Stimulated activated CD4-positive, alpha-beta T cell treated with anti-CD3 and anti-CD28 coated beads, Interleukin-12 subunit alpha, Interleukin-12 subunit beta, amount 100 ng/mL, for 48 hours (primary cell): ENCODE measurements around the gene SYT2.
"Not testable (repeated sequence)": the region's sequence is repeated elsewhere in the genome, so short reads cannot be mapped to it uniquely, and the experiment has no call there.

Source experiments
- DNase-seq, 3 donors: peaks; one replicate each; pipeline ENCODE4 v3.0.0-alpha.2; 2020; ENCODE audit warnings: low read depth in 2 of 3, low spot score in 1 of 3

Gene SYT2

GRCh38 chr1:202710070-202711045 lies at the start of gene SYT2:
SYT2 (minus strand) TSS chr1:202710454; CDS start chr1:202605772, 104,682 bp downstream.
- peak in 1 of 3 donors; percentile 12 for DNase-seq

- DNase-seq = no peak
These were observed 46.1 kb upstream of the SYT2 start for GRCh38 chr1:202756391-202756790.

- DNase-seq = no peak
These were observed 44.0 kb upstream of the SYT2 start for GRCh38 chr1:202754293-202754692.

GRCh38 chr1:202752774-202753173 lies 42.5 kb upstream of the SYT2 start:
- no peak for DNase-seq

GRCh38 chr1:202750761-202751160 lies 40.5 kb upstream of the SYT2 start:
- no peak for DNase-seq

- DNase-seq = no peak
These were observed 39.8 kb upstream of the SYT2 start for GRCh38 chr1:202750024-202750423.

GRCh38 chr1:202745323-202745888 lies 35.2 kb upstream of the SYT2 start:
- DNase-seq = no peak

- not testable (repeated sequence) for DNase-seq
These were observed 34.5 kb upstream of the SYT2 start for GRCh38 chr1:202744770-202745169.

- no peak for DNase-seq
These were observed 32.2 kb upstream of the SYT2 start for GRCh38 chr1:202742496-202742895.

- no peak for DNase-seq
These were observed 23.0 kb upstream of the SYT2 start for GRCh38 chr1:202733251-202733650.

GRCh38 chr1:202728951-202729350 lies 18.7 kb upstream of the SYT2 start:
- no peak for DNase-seq

GRCh38 chr1:202725526-202725925 lies 15.3 kb upstream of the SYT2 start:
- no peak for DNase-seq

- no peak for DNase-seq
These were observed 13.5 kb upstream of the SYT2 start for GRCh38 chr1:202723708-202724107.

GRCh38 chr1:202723046-202723445 lies 12.8 kb upstream of the SYT2 start:
- not testable (repeated sequence) for DNase-seq

GRCh38 chr1:202716654-202717053 lies 6.4 kb upstream of the SYT2 start:
- no peak for DNase-seq

- DNase-seq = not testable (repeated sequence)
These were observed 3.9 kb upstream of the SYT2 start for GRCh38 chr1:202714202-202714601.

GRCh38 chr1:202713110-202713509 lies 2.9 kb upstream of the SYT2 start:
- DNase-seq = no peak

GRCh38 chr1:202711949-202712635 lies 1.8 kb upstream of the SYT2 start:
- DNase-seq = no peak

GRCh38 chr1:202709276-202710041 lies 795 bp downstream of the SYT2 start:
- DNase-seq = no peak

GRCh38 chr1:202708456-202709275 lies 1.6 kb downstream of the SYT2 start:
- no peak for DNase-seq
